ENCODE data around the gene AXL. TPM values are rescaled to one million over a fixed set of nuclear protein-coding genes. Genes with fewer than 3 reads are reported as not detected.
A peak's percentile ranks its signal among the peaks of the same experiment; 100 is the strongest.
"Not testable (repeated sequence)": the region's sequence is repeated elsewhere in the genome, so short reads cannot be mapped to it uniquely, and the experiment has no call there.

Gene AXL
- total RNA-seq, 4 donors from 2014 or later, result 19.7 to 52.4 (median 25.6) TPM

GRCh38 chr19:41175801-41176777, 42.9 kb upstream of the AXL start:
- in situ Hi-C loops (cut with MboI; ENCODE audit: low pct_ligation_motif_present in 1 of 4, low pct_unique_long_range_greater_than_20kb in 1 of 4, low sequenced_read_pairs in 3 of 4), result no loop called here
- peak; percentile 57 for DNase-seq
- intact Hi-C loops (cut with DNase I; ENCODE audit: low total_unique reads), result no loop called here
- no peaks in the 10 kb centered on the region for H3K36me3 ChIP-seq
- no peak for TF ChIP-seq POLR2A (IDR thresholded peaks at IDR 0.05)
- no peak for TF ChIP-seq POLR2AphosphoS5 (IDR thresholded peaks at IDR 0.05)
- TF ChIP-seq EP300 (IDR thresholded peaks at IDR 0.05; ENCODE audit: low read depth), result no peak
- TF ChIP-seq, protein P1, sequence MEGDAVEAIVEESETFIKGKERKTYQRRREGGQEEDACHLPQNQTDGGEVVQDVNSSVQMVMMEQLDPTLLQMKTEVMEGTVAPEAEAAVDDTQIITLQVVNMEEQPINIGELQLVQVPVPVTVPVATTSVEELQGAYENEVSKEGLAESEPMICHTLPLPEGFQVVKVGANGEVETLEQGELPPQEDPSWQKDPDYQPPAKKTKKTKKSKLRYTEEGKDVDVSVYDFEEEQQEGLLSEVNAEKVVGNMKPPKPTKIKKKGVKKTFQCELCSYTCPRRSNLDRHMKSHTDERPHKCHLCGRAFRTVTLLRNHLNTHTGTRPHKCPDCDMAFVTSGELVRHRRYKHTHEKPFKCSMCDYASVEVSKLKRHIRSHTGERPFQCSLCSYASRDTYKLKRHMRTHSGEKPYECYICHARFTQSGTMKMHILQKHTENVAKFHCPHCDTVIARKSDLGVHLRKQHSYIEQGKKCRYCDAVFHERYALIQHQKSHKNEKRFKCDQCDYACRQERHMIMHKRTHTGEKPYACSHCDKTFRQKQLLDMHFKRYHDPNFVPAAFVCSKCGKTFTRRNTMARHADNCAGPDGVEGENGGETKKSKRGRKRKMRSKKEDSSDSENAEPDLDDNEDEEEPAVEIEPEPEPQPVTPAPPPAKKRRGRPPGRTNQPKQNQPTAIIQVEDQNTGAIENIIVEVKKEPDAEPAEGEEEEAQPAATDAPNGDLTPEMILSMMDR (IDR thresholded peaks at IDR 0.05), result no peak
- H3K4me3 ChIP-seq, result no peak overlapping the region
- no peaks in the 10 kb centered on the region for H3K9me3 ChIP-seq
- no peaks in the 10 kb centered on the region for H3K27me3 ChIP-seq
- 0 to 20% methylated on average over 2 to 14 of the region's 14 CpGs for WGBS, 2 donors (ENCODE audit: low coverage in 1 of 2)
- H3K4me1 ChIP-seq, result peaks cover 0 to 44% (median 21%) of the 10 kb centered on the region in 4 donors
- H3K27ac ChIP-seq, result peak overlapping the region; percentile 36 to 68 (median 66)

DNA sequence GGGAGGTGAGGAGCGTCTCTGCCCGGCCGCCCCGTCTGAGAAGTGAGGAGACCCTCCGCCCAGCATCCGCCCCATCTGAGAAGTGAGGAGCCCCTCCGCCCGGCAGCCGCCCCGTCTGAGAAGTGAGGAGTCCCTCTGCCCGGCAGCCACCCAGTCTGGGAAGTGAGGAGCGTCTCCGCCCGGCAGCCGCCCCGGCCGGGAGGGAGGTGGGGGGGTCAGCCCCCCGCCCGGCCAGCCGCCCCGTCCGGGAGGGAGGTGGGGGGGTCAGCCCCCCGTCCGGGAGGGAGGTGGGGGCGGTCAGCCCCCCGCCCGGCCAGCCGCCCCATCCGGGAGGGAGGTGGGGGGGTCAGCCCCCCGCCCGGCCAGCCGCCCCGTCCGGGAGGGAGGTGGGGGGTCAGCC, 38.9 kb upstream of the AXL start:
- H3K36me3 ChIP-seq; DNase-seq; H3K9me3 ChIP-seq; H3K4me3 ChIP-seq; H3K27ac ChIP-seq; in situ Hi-C loops (cut with MboI; ENCODE audit: low pct_ligation_motif_present in 1 of 4, low pct_unique_long_range_greater_than_20kb in 1 of 4, low sequenced_read_pairs in 3 of 4); intact Hi-C loops (cut with DNase I; ENCODE audit: low total_unique reads); H3K27me3 ChIP-seq: not testable (repeated sequence)
- peaks cover 0 to 18% (median 10%) of the 10 kb centered on the region in 4 donors for H3K4me1 ChIP-seq
- WGBS, 2 donors (ENCODE audit: low coverage in 1 of 2), result no CpG with 5 or more reads among the region's 34 CpGs

DNA sequence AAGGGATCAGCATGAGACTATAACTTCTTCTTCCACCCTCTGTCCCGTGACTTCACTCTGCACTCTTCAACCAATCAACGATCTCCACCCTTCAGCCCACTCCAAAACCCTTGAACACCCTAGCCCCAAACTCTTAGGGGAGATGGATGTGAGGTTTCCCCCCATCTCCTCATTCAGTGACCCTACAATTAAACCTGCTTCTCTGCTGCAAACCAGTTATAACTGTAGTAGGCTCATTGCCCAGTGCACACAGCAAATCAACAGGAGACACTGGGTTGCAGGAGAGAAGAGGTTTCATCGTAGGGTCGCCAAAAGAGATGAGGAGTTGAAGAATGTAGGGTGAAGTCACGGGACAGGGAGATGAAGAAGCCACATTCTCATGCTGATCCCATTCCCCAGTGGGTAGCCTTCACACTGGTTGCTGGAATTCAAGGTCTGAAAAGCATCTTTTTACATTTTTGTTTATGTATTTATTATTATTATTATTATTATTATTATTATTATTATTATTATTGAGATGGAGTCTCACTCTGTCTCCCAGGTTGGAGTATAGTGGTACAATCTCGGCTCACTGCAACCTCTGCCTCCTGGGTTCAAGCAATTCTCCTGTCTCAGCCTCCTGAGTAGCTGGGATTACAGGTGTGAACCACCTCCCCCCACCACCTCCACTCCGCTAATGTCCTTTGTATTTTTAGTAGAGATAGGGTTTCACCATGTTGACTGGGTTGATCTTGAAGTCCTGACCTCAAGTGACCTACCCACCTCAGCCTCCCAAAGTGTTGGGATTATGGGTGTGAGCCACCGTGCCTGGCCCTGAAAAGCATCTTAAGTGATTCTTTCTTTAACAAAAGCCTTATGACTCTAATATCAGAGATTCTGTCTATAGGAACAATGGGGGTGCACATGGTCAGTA, 31.8 kb upstream of the AXL start:
- Histone ChIP-seq H3K36me3 (no peaks in the 10 kb centered on the region), H3K4me3 (no peak overlapping the region), H3K9me3 (no peaks in the 10 kb centered on the region), H3K4me1 (peaks cover 0 to 2% (median 0%) of the 10 kb centered on the region in 4 donors), H3K27me3 (peaks cover 4% of the 10 kb centered on the region), H3K27ac (no peak overlapping the region)
- in situ Hi-C loops (cut with MboI; ENCODE audit: low pct_ligation_motif_present in 1 of 4, low pct_unique_long_range_greater_than_20kb in 1 of 4, low sequenced_read_pairs in 3 of 4) (no loop called here), intact Hi-C loops (cut with DNase I; ENCODE audit: low total_unique reads) (no loop called here)
- TF ChIP-seq, protein P1 (IDR thresholded peaks at IDR 0.05), result no peak
- no peak for TF ChIP-seq POLR2A (IDR thresholded peaks at IDR 0.05)
- TF ChIP-seq POLR2AphosphoS5 (IDR thresholded peaks at IDR 0.05), result no peak
- no peak for TF ChIP-seq EP300 (IDR thresholded peaks at IDR 0.05; ENCODE audit: low read depth)
- 77 to 89% methylated on average over 7 to 8 of the region's 8 CpGs for WGBS, 2 donors (ENCODE audit: low coverage in 1 of 2)
- no peak for DNase-seq

DNA sequence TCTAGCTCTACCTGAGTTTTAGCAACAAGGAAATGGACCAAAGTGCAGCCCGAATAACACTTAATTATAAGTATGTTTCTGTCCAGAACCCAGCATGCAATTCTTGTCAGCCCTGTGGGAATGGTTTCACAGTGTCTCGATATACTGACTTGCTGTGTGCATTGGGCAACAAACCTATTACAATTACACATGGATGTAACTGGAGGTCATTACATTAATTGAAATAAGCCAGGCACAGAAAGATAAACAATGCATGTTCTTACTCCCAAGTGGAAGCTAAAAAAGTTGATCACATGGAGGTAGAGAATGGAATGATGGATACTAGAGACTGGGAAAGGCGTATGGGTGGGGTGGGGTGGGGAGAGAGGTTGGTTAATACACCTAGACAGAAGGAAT, 31.1 kb upstream of the AXL start:
- Histone ChIP-seq H3K27ac (no peak overlapping the region), H3K36me3 (no peaks in the 10 kb centered on the region), H3K27me3 (peaks cover 9% of the 10 kb centered on the region), H3K9me3 (no peaks in the 10 kb centered on the region), H3K4me3 (no peak overlapping the region), H3K4me1 (peaks cover 0 to 8% (median 2%) of the 10 kb centered on the region in 4 donors)
- intact Hi-C loops (cut with DNase I; ENCODE audit: low total_unique reads), result no loop called here
- DNase-seq, result no peak
- in situ Hi-C loops (cut with MboI; ENCODE audit: low pct_ligation_motif_present in 1 of 4, low pct_unique_long_range_greater_than_20kb in 1 of 4, low sequenced_read_pairs in 3 of 4), result no loop called here
- TF ChIP-seq EP300 (IDR thresholded peaks at IDR 0.05; ENCODE audit: low read depth), result no peak
- TF ChIP-seq POLR2AphosphoS5 (IDR thresholded peaks at IDR 0.05), result peak in 1 of 3 donors; percentile 50
- 66 to 78% methylated on average over 2 to 3 of the region's 3 CpGs for WGBS, 2 donors (ENCODE audit: low coverage in 1 of 2)

Data from transverse colon (tissue), 4 donors.